AG04450 (cell line): ENCODE results near the gene SLC66A2. TPM values are rescaled to one million over a fixed set of nuclear protein-coding genes. Genes with fewer than 3 reads are reported as not detected.

Experiments used
- CTCF ChIA-PET: fragments of 300-600, 350-600 bp; formaldehyde crosslinking; extraction: SDS; loops from one replicate; lab custom pipeline; 2022; ENCODE audit warnings: antibody characterized with exemption, inconsistent platforms; lab: Charles Lee
- POLR2A ChIA-PET: fragments of 350-600 bp; formaldehyde crosslinking; extraction: SDS; loops from one replicate; lab custom pipeline; 2021; ENCODE audit warnings: antibody characterized with exemption, inconsistent platforms; lab: Yijun Ruan, JAX
- DNase-seq: peaks from one replicate; pipeline ENCODE4 v3.0.0-alpha.2; 2011; ENCODE audit warnings: low read depth, low spot score
- H3K27ac ChIP-seq: one replicate; pipeline ENCODE4 v1.5.1; 2012; ENCODE audit warnings: low read depth, low read length, control low read depth
- H3K27me3 ChIP-seq: one replicate; pipeline ENCODE4 v1.6.0; 2012; ENCODE audit warnings: low read length; ENCODE audit not compliant: control insufficient read depth, insufficient read depth
- H3K4me3 ChIP-seq: 2 replicates; pipeline ENCODE4 v1.5.1; 2011; ENCODE audit warnings: mild to moderate bottlenecking, low read depth, low read length, control low read depth
- H3K9me3 ChIP-seq: 2 replicates; pipeline ENCODE4 v1.5.1; 2012; ENCODE audit warnings: low read length; ENCODE audit not compliant: control insufficient read depth, insufficient read depth
- polyA plus RNA-seq: library from polyadenylated mRNA; depleted of rRNA; stranded (reverse); fragments of >200 nt; gene quantifications from 2 replicates; pipeline ENCODE4 v1.2.3, GENCODE V29; 2011
- TF ChIP-seq, protein P1 (sequence below): IDR thresholded peaks from 2 replicates; pipeline ENCODE4 v1.5.1; 2011; ENCODE audit warnings: low read depth, low read length, control low read depth, inconsistent platforms

Gene SLC66A2
- polyA plus RNA-seq, 1 experiment = 13.9 TPM

- TF ChIP-seq, protein P1, sequence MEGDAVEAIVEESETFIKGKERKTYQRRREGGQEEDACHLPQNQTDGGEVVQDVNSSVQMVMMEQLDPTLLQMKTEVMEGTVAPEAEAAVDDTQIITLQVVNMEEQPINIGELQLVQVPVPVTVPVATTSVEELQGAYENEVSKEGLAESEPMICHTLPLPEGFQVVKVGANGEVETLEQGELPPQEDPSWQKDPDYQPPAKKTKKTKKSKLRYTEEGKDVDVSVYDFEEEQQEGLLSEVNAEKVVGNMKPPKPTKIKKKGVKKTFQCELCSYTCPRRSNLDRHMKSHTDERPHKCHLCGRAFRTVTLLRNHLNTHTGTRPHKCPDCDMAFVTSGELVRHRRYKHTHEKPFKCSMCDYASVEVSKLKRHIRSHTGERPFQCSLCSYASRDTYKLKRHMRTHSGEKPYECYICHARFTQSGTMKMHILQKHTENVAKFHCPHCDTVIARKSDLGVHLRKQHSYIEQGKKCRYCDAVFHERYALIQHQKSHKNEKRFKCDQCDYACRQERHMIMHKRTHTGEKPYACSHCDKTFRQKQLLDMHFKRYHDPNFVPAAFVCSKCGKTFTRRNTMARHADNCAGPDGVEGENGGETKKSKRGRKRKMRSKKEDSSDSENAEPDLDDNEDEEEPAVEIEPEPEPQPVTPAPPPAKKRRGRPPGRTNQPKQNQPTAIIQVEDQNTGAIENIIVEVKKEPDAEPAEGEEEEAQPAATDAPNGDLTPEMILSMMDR = no peak
- Histone ChIP-seq H3K4me3 (no peak overlapping the region), H3K27me3 (no peaks in the 10 kb centered on the region), H3K27ac (no peak overlapping the region), H3K9me3 (peaks cover 57% of the 10 kb centered on the region)
- ChIA-PET CTCF (no interaction called here), POLR2A (no interaction called here)
- DNase-seq = no peak
These were observed 33.4 kb downstream of the SLC66A2 start for GRCh38 chr18:79917853-79918614.

DNA sequence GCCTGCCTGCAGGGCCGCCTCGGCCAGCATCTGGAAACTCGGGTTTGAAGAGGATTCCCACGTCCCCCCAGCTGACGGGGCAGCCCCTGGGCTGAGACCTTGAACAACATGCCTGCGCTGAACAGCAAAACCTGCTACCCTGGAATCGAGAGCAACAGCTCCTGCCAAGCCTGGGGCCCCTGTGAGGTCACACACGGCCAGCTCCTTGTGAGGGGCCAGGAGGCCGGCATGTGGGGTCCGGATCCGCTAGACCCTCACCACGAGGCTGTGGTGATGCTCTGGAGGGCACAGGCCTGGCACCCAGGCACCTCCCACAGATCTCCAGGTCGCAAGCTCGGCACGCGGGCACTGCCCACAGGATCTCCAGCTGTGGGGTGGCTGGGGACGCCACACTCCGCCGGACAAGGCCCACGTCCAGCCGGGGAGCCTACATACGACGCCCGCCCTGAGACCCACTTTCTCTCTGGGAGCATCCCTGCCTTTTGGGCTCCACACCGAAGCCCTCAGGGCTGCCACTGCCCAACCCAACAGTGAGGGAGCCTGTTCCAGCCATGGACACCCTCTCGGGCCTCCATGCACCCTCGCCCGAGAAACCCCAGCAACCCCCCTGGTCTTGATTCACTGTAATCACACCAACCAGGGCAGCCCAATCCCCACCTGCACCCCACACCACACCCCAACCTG is 34.1 kb downstream of the SLC66A2 start:
- POLR2A ChIA-PET = no interaction called here
- peaks cover 59% of the 10 kb centered on the region for H3K9me3 ChIP-seq
- H3K4me3 ChIP-seq = no peak overlapping the region
- no peak overlapping the region for H3K27ac ChIP-seq
- TF ChIP-seq, protein P1 = no peak
- no peak for DNase-seq
- no peaks in the 10 kb centered on the region for H3K27me3 ChIP-seq
- CTCF ChIA-PET = no interaction called here

DNA sequence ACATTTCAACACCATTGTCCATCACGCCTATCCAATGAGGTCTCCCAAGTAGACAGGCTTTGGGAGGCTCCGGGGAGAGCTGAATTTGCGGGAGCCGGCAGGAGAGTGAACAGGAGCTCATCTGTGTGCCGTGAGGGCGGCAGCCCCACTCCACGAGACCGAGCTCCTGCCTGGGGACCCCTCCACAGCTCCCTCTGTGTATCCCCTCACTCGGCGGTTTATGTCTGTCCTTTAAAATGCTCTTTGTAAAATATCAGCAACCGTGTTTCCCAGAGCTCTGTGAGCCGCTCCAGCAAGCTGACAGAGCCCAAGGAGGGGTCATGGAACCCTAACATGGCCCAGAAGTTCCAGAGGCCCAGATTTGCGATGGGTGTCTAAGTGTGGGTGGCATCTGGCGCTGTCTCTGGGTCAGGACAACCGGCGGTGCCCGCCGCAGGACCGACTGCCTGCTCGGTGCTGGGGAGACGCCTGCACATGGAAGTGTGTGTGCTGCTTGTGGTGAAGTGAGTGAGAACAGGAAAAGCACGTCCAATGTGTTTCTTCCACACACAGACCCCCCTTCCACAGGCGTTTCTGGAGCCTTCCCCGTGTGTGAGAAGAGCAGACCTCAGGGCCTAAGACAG is 34.8 kb downstream of the SLC66A2 start:
- CTCF ChIA-PET = no interaction called here
- no peak for DNase-seq
- TF ChIP-seq, protein P1 = no peak
- H3K9me3 ChIP-seq = peaks cover 53% of the 10 kb centered on the region
- POLR2A ChIA-PET = no interaction called here
- no peaks in the 10 kb centered on the region for H3K27me3 ChIP-seq
- no peak overlapping the region for H3K4me3 ChIP-seq
- no peak overlapping the region for H3K27ac ChIP-seq

- POLR2A ChIA-PET = no interaction called here
- TF ChIP-seq, protein P1 = no peak
These were observed 35.3 kb downstream of the SLC66A2 start for GRCh38 chr18:79916128-79916494.

More at GRCh38 chr18:79916128-79916494, 35.3 kb downstream of the SLC66A2 start:
- H3K27ac ChIP-seq = no peak overlapping the region
- no peaks in the 10 kb centered on the region for H3K27me3 ChIP-seq
- no peak overlapping the region for H3K4me3 ChIP-seq
- peaks cover 55% of the 10 kb centered on the region for H3K9me3 ChIP-seq
- CTCF ChIA-PET = no interaction called here
- DNase-seq = no peak
